Measurements from ENCODE around the gene LRRC10B. TPM values are rescaled to one million over a fixed set of nuclear protein-coding genes. Genes with fewer than 3 reads are reported as not detected.

LRRC10B gene
- total and polyA plus RNA-seq, 2 of the 8 experiments (the other 6 are each of a cell fraction or from before 2014, with no cell fraction given), result 0.47 to 0.71 TPM

GRCh38 chr11:61555978-61556377 is 47.4 kb downstream of the LRRC10B start:
- H3K9ac ChIP-seq (replicated peaks in 1 of 4; ENCODE audit: extremely low read depth in 1 of 4, low read depth in 3 of 4, low read length in 3 of 4), result no peak overlapping the region
- no peaks in the 10 kb centered on the region for H3K79me2 ChIP-seq (ENCODE audit: control insufficient read depth in 1 of 2, insufficient read depth in 2 of 2, low read length in 2 of 2)
- TF ChIP-seq KDM4A (IDR thresholded peaks at IDR 0.05; ENCODE audit: low read depth, low read length, severe bottlenecking), result no peak
- TF ChIP-seq RNF2 (IDR thresholded peaks at IDR 0.05; ENCODE audit: borderline replicate concordance, low read depth, low read length, missing control alignments, poor library complexity, severe bottlenecking), result no peak
- no peak for TF ChIP-seq TCF12 (IDR thresholded peaks at IDR 0.05; ENCODE audit: low read depth, low read length)
- 0 out of 2 replicates have a peak, but pooled peaks have one; percentile 38 for TF ChIP-seq CREB1 (IDR thresholded peaks at IDR 0.05)
- no peak overlapping the region for H2BK20ac ChIP-seq (ENCODE audit: low read length)
- FAIRE-seq (no peak), DNase-seq (ENCODE audit: low read depth in 1 of 2, low spot score in 2 of 2) (no peak)
- peak overlapping the region; percentile 80 to 90 for H3K4me2 ChIP-seq (ENCODE audit: insufficient read depth in 1 of 2, low read depth in 2 of 2, low read length in 2 of 2)
- no peak overlapping the region for H4K5ac ChIP-seq (ENCODE audit: insufficient read length, low read depth, low read length)
- no peak overlapping the region for H3K14ac ChIP-seq (ENCODE audit: insufficient read length)
- peaks cover 0 to 27% (median 14%) of the 10 kb centered on the region in 4 experiments; a peak in 4 of 7 replicates for H3K4me1 ChIP-seq (replicated peaks in 1 of 4; ENCODE audit: control insufficient read depth in 3 of 4, insufficient read depth in 4 of 4, low read length in 3 of 4)
- ChIA-PET CTCF (ENCODE audit: partially characterized antibody) (interaction anchor here (1.0 to 23.7 kb wide), 11 partner anchors 8 to 95 kb away, joined by 3 to 330 read pairs (median 7); no protein-coding TSS in a partner anchor), POLR2A (ENCODE audit: partially characterized antibody) (no interaction called here)
- peak overlapping the region; percentile 79 for H3K4ac ChIP-seq (replicated peaks; ENCODE audit: insufficient read length, low read depth, low read length)
- H2AFZ ChIP-seq (ENCODE audit: low read length), result no peak overlapping the region
- peak overlapping the region; percentile 48; the same call in 1 of the 2 replicates for H3K18ac ChIP-seq (ENCODE audit: extremely low read depth, low read length)
- H2AK5ac ChIP-seq (ENCODE audit: low read depth, low read length), result peak overlapping the region; percentile 10; the same call in 1 of the 2 replicates
- peak overlapping the region in 2 of 4 experiments; percentile 40 to 62; a peak in 3 of 8 replicates for H3K4me3 ChIP-seq (ENCODE audit: extremely low read depth in 1 of 4, insufficient read depth in 2 of 4, low read depth in 3 of 4, low read length in 4 of 4)
- peaks cover 9% of the 10 kb centered on the region for H3K23me2 ChIP-seq (ENCODE audit: low read depth, low read length)
- no peaks in the 10 kb centered on the region for H3K36me3 ChIP-seq (ENCODE audit: control insufficient read depth in 2 of 4, insufficient read depth in 4 of 4, low read length in 3 of 4)
- no peak overlapping the region for H2BK120ac ChIP-seq (replicated peaks; ENCODE audit: low read depth, low read length)
- no peaks in the 10 kb centered on the region for H3K79me1 ChIP-seq (ENCODE audit: low read depth, low read length)
- no peak overlapping the region for H4K8ac ChIP-seq (ENCODE audit: extremely low read depth, insufficient read depth, low read length)
- peaks cover 4 to 18% of the 10 kb centered on the region in 2 experiments for H4K20me1 ChIP-seq (replicated peaks in 1 of 2; ENCODE audit: control insufficient read depth in 1 of 2, insufficient read depth in 2 of 2, low read length in 2 of 2)
- WGBS, 2 experiments (ENCODE audit: extremely low coverage in 1 of 2, insufficient coverage in 1 of 2, insufficient read length in 1 of 2, insufficient replicate concordance in 2 of 2, low coverage in 1 of 2, low lambda C conversion rate in 2 of 2, missing lambda C conversion rate in 1 of 2), result 74% methylated on average over 10 of the region's 10 CpGs; no CpG with 5 or more reads in 1 of the 2 experiments
- H3K9me3 ChIP-seq (ENCODE audit: insufficient read depth in 2 of 2, low read depth in 1 of 2, low read length in 1 of 2), result no peaks in the 10 kb centered on the region
- H3K27ac ChIP-seq (ENCODE audit: low read depth, low read length), result no peak overlapping the region
- peak overlapping the region; percentile 60; the same call in 1 of the 2 replicates for H2BK12ac ChIP-seq (ENCODE audit: low read depth, low read length)
- H3K23ac ChIP-seq (ENCODE audit: insufficient read length), result no peak overlapping the region
- no peak overlapping the region for H2BK15ac ChIP-seq (ENCODE audit: low read length)
- H2BK5ac ChIP-seq (ENCODE audit: low read depth, low read length), result no peak overlapping the region
- H3K27me3 ChIP-seq (replicated peaks in 1 of 4; ENCODE audit: control insufficient read depth in 3 of 4, extremely low read depth in 1 of 4, insufficient read depth in 3 of 4, low read length in 3 of 4), result peaks cover 0 to 21% (median 20%) of the 10 kb centered on the region in 4 experiments; a peak in 6 of 7 replicates
- H3K56ac ChIP-seq (replicated peaks; ENCODE audit: insufficient read length, low read depth, low read length), result no peak overlapping the region
- H4K91ac ChIP-seq (replicated peaks; ENCODE audit: insufficient read length, low read length), result no peak overlapping the region
